HG03565 (cell line): ENCODE measurements around the gene ZNF546.
"Not testable (repeated sequence)": the region's sequence is repeated elsewhere in the genome, so short reads cannot be mapped to it uniquely, and the experiment has no call there.

Experiments used
- ATAC-seq: cut with Tn5 transposase; IDR thresholded peaks from one replicate; pipeline ENCODE4 v1.9.1; 2021; ENCODE audit warnings: mild to moderate bottlenecking, moderate library complexity; ENCODE audit not compliant: unreplicated experiment

ZNF546 gene

DNA sequence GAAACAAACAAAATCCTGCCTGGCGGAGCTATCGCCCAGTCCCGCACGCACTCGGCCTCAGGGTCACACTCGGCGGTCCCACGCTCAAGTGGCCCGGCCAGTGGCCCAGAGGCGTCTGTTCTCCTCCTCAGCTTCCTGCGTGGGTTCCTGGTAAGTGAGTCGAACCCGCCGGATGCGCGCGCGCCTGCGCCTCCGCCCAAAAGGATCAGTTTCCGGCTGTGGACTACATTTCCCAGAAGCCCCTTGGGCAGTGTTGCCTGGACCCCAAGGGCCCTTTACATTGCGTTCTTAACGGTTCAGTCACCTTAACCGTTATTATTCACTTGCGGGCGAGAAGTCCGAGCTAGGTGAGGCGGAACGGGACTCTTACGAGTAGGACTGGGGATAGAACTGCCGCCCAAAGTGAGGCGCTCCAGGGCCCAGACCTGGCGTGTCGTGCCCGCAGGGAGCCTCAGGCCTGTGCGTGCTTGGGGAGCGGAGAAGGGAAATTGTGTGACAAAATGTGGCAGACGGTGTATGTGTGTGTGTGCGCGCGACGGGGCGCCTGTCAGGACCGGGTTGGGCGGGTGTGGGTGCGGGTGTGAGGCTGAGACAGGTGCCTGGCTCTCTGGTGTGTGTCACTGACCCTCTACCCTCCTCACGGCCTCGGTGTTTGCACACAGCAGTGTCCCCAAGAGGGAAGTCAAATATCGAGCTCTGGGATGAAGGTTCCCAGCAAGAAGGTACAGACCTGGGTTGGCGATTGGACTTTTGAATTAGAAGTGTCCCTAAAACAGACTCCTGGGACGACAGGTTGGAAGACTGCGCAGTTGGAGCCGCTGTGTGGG, at the start of gene ZNF546:
Gene ZNF546, plus strand, starts transcription at position 250 of the 827 bp plus-strand sequence. CDS start 1,267 bp downstream, outside the sequence.
- peak; percentile 72 for ATAC-seq

DNA sequence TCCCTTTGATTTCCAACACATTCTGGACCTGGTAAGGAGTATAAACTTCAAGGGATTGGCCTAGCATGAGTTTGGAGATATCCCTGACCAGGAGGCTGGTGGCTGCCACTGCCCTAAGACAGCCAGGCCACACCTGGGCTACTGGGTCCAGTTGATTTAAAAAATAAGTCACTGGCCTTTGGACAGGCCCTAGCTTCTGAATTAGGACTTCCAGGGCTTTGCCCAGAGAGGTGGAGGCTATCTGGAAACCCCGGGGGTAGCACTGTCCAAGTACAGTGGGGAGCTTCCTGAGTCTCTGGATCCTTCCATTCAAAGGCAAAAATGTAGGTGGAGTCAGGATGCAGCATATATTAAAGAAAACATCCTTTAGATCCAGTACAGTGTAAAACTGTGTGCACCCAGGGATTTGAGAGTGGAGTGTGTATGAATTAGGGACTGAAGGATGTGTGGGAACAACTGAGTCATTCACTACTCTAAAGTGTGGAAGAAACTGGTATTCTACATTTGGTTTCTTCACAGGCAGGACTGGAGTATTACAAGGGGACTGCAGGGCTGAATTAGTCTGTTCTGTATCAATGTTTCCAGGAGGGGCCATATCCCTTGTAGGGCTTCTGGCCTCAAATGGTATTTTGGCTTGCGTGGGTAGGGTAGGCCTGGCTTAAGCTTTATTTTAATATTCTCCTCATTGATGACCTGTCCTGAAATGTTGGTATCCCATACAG, 47.7 kb upstream of the ZNF546 start:
- ATAC-seq = no peak

GRCh38 chr19:39951065-39951650, 45.7 kb upstream of the ZNF546 start:
- no peak for ATAC-seq

DNA sequence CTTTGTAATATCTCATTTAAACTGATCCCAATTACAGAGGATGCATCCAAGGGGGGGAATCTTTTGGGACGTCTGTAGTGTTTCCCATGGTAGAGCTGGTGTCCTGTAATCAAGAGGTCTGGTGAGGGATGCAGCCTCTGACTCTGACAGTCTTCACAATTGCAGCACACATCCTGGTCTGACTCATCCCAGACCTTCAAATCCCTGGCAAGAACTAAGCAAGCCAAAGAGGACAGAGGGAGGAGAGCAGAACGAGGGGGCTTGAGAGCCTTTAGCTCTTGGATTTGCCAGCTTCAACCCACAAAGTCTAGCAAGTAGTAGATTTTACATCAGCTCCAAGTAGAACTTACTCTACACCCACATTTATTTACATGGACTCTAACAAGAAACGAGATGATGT, 45.2 kb upstream of the ZNF546 start:
- no peak for ATAC-seq

- no peak for ATAC-seq
Observed at GRCh38 chr19:39953915-39954314, 42.9 kb upstream of the ZNF546 start.

DNA sequence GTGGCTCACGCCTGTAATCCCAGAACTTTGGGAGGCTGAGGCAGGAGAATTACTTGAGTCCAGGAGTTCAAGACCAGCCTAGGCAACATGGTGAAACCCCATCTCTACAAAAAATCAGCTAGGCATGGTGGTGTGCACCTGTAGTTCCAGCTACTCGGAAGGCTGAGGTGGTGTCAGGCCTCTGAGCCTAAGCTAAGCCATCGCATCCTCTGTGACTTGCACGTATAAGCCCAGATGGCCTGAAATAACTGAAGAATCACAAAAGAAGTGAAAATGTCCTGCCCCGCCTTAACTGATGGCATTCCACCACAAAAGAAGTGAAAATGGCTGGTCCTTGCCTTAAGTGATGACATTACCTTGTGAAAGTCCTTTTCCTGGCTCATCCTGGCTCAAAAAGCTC, 39.0 kb upstream of the ZNF546 start:
- ATAC-seq = not testable (repeated sequence)

GRCh38 chr19:39958942-39959341, 37.9 kb upstream of the ZNF546 start:
- not testable (repeated sequence) for ATAC-seq

DNA sequence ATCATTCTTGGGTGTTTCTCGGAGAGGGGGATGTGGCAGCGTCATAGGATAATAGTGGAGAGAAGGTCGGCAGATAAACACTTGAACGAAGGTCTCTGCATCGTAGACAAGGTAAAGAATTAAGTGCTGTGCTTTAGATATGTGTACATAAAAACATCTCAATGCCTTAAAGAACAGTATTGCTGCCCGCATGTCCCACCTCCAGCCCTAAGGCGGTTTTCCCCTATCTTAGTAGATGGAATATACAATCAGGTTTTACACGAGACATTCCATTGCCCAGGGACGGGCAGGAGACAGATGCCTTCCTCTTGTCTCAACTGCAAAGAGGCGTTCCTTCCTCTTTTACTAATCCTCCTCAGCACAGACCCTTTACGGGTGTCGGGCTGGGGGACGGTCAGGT, 37.5 kb upstream of the ZNF546 start:
- not testable (repeated sequence) for ATAC-seq

- ATAC-seq = no peak
Observed at GRCh38 chr19:39963898-39964297, 33.0 kb upstream of the ZNF546 start.

DNA sequence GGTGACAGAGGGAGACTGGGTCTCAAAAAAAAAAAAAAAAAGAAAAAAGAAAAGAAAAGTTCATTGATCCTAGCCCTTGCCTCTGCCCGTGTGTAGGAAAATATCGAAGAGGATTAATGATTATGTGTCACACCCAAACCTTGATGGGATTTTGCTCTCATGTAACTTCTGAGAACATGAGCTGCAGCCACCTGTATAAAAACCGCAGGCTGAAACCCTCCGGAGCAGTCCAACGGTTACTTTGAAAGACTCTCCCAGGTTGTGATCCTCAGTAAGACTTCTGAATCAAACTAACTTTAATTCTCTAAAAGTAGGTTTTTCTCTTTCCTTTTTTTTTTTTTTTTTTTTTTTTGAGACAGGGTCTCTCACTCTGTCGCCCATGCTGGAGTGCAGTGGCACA, 30.2 kb upstream of the ZNF546 start:
- ATAC-seq = no peak

DNA sequence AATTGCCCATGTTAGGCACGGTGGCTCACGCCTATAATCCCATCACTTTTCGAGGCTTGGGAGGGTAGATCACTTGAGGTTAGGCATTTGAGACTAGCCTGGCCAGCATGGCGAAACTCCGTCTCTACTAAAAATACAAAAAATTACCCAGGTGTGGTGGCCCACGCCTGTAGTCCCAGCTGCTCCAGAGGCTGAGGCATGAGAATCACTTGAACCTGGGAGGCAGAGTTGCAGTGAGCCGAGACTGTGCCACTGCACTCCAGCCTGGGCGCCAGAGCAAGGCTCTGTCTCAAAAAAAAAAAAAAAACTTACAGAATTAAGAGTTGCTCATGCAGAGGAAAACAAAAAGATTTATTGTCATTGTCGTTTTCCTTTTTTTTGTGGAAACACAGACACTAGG, 29.3 kb upstream of the ZNF546 start:
- no peak for ATAC-seq

GRCh38 chr19:39968789-39969188, 28.1 kb upstream of the ZNF546 start:
- no peak for ATAC-seq

GRCh38 chr19:39969266-39969665, 27.6 kb upstream of the ZNF546 start:
- no peak for ATAC-seq

DNA sequence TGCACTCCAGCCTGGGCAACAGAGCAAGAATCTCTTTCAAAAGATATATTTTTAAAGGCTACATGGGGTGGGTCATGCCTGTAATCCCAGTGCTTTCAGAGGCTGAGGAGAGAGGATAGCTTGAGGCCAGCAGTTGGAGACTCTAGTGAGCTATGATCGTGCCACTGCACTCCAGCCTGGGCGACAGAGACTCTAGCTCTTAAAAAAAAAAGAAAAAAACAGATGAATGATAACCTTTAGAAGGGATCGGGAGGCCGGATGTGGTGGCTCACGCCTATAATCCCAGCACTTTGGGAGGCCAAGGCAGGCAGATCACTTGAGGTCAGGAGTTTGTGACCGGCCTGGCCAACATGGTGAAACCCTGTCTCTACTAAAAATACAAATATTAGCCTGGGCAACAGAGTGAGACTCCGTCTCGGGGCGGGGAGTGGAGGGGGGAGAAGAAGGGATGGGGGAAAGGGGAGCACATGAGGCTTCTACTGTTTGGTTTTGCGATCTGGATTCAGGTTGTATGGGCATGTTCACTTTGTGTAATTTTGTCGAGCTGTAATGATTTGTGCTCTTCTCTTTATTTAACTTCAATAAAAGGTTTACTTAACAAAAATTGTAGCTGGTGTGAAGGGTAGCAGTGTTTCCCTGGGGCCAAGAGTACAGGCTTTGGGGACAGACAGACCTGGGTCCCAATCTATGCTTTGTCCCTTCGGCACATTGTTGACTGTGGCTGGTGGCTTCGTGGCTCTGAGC, 27.0 kb upstream of the ZNF546 start:
- ATAC-seq = no peak

DNA sequence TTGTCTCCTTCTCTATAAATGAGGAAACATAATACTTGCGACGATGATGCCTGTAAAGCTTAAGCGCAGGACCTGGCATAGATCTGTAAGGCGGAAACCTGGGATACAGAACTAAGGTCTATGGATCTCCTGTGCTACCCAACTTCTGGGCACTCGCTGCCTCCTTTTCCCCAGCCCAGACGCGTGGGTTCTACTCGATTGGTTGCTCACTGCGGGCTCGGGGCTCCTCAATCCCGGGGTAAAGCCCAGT, 26.5 kb upstream of the ZNF546 start:
- ATAC-seq = no peak

- ATAC-seq = peak; percentile 95
Observed at GRCh38 chr19:39970675-39971379, 26.0 kb upstream of the ZNF546 start, which contains the start of gene PSMC4. PSMC4 (plus strand) TSS chr19:39971165; CDS start chr19:39971203, 38 bp downstream.

- ATAC-seq = no peak
Observed at GRCh38 chr19:39971380-39972035, 25.4 kb upstream of the ZNF546 start.

GRCh38 chr19:39974377-39975155, 22.3 kb upstream of the ZNF546 start:
- no peak for ATAC-seq

- ATAC-seq = no peak
Observed at GRCh38 chr19:39982883-39983282, 14.0 kb upstream of the ZNF546 start.
